Loucy (cell line): ENCODE measurements around the gene DIPK1B.

Experiments used
- EZH2phosphoT487 ChIP-seq: fragments of 200-600 bp; IDR thresholded peaks from 2 replicates; pipeline ENCODE4 v1.6.1; 2018; ENCODE audit warnings: antibody characterized with exemption, mild to moderate bottlenecking, moderate library complexity, borderline replicate concordance
- TF ChIP-seq, protein P1 (sequence below): fragments of 200-600 bp; sonication (generic); conservative IDR thresholded peaks from 2 replicates; pipeline ENCODE4 v1.5.1; 2014; ENCODE audit warnings: mild to moderate bottlenecking, antibody characterized with exemption, low read length

DNA sequence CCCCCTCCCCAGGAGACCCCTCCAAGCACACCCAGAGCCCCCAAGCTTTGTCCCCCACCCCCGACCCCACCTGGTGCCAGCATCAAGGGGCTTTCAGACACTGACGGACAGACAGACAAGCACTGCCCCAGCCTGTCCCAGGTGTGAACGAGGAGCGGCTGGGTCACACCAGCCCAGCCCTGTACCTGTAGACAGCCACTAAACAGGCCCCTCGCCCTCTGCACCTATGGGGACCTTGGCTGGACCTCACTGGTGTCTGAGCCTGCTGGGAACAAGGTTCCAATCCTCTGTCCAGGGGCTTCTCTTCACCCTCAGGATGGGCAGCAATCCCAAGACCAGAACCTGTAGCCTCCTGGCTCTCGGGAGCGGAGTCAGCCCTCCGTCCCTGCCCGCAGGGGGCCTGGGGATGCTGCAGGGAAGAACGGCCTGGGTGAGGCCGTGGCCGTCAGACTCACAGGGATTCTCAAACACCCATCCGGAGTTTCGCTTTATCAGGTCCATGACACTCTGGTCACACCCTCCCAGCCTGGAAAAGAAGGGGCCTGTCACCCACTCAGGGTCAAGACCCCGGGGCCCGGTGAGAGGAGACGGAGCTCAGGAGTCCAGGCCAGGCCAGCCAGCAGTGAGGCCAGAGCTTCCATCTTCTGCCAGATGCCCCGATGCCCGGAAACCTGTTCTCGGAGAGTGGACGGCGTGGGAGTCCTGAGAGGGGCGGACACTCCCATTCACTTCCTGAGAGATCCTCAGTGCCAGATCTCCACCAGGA lies 33.2 kb downstream of the DIPK1B start:
- TF ChIP-seq, protein P1, sequence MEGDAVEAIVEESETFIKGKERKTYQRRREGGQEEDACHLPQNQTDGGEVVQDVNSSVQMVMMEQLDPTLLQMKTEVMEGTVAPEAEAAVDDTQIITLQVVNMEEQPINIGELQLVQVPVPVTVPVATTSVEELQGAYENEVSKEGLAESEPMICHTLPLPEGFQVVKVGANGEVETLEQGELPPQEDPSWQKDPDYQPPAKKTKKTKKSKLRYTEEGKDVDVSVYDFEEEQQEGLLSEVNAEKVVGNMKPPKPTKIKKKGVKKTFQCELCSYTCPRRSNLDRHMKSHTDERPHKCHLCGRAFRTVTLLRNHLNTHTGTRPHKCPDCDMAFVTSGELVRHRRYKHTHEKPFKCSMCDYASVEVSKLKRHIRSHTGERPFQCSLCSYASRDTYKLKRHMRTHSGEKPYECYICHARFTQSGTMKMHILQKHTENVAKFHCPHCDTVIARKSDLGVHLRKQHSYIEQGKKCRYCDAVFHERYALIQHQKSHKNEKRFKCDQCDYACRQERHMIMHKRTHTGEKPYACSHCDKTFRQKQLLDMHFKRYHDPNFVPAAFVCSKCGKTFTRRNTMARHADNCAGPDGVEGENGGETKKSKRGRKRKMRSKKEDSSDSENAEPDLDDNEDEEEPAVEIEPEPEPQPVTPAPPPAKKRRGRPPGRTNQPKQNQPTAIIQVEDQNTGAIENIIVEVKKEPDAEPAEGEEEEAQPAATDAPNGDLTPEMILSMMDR: no peak
- no peak for TF ChIP-seq EZH2phosphoT487
